Keratinocyte (primary cell): ENCODE data around the gene TSPYL6. TPM values are rescaled to one million over a fixed set of nuclear protein-coding genes. Genes with fewer than 3 reads are reported as not detected.

Source experiments
- DNase-seq: peaks from one replicate; pipeline ENCODE4 v3.0.0-alpha.2; 2011; ENCODE audit warnings: low read depth, missing footprints, low spot score
- FAIRE-seq: peaks from 2 replicates; lab custom pipeline; 2011; peaks lifted over from hg19 to GRCh38; lab: Jason Lieb, UNC
- H2AFZ ChIP-seq: 2 replicates; pipeline ENCODE4 v1.6.0; 2012; ENCODE audit warnings: low read length, control low read depth, inconsistent platforms; ENCODE audit not compliant: control insufficient read depth
- H3K27ac ChIP-seq: 2 replicates; pipeline ENCODE4 v1.5.1; 2011; ENCODE audit warnings: low read length; ENCODE audit not compliant: control insufficient read depth, insufficient read depth
- H3K27me3 ChIP-seq: 3 replicates; pipeline ENCODE4 v1.6.0; 2011; ENCODE audit warnings: low read length; ENCODE audit not compliant: control insufficient read depth, insufficient read depth; ENCODE audit errors: extremely low read depth
- H3K36me3 ChIP-seq, 2 experiments: 2 replicates in 1 of 2; 3 replicates in 1 of 2; pipeline ENCODE4 v1.5.1; 2011; ENCODE audit warnings: low read length in 2 of 2, mild to moderate bottlenecking in 1 of 2; ENCODE audit not compliant: control insufficient read depth in 2 of 2, insufficient read depth in 2 of 2; ENCODE audit errors: extremely low read depth in 1 of 2
- H3K4me1 ChIP-seq: 3 replicates; pipeline ENCODE4 v1.5.1; 2011; ENCODE audit warnings: low read length; ENCODE audit not compliant: control insufficient read depth, insufficient read depth; ENCODE audit errors: extremely low read depth
- H3K4me2 ChIP-seq: 3 replicates; pipeline ENCODE4 v1.6.0; 2011; ENCODE audit warnings: low read depth, low read length; ENCODE audit not compliant: control insufficient read depth, insufficient read depth; ENCODE audit errors: extremely low read depth
- H3K4me3 ChIP-seq, 3 experiments: fragments of 200-600 bp in 1 of 3; sonication (generic) in 1 of 3; 2 replicates in 2 of 3; 3 replicates in 1 of 3; pipeline ENCODE4 v1.5.1; 2011 to 2016; ENCODE audit warnings: low read length in 3 of 3, mild to moderate bottlenecking in 3 of 3, control low read depth in 2 of 3, inconsistent platforms in 1 of 3, low read depth in 1 of 3, mixed read lengths in 1 of 3, mixed run types in 1 of 3, moderate library complexity in 1 of 3; ENCODE audit not compliant: control insufficient read depth in 2 of 3, insufficient read depth in 2 of 3; ENCODE audit errors: extremely low read depth in 1 of 3
- H3K79me2 ChIP-seq: 2 replicates; pipeline ENCODE4 v1.6.0; 2012; ENCODE audit warnings: low read length; ENCODE audit not compliant: control insufficient read depth, insufficient read depth
- H3K9ac ChIP-seq: 3 replicates; pipeline ENCODE4 v1.6.0; 2011; ENCODE audit warnings: low read length; ENCODE audit not compliant: control insufficient read depth, insufficient read depth; ENCODE audit errors: extremely low read depth
- H3K9me1 ChIP-seq: 3 replicates; pipeline ENCODE4 v1.6.0; 2011; ENCODE audit warnings: low read length; ENCODE audit not compliant: control insufficient read depth, insufficient read depth; ENCODE audit errors: extremely low read depth
- H3K9me3 ChIP-seq: 2 replicates; pipeline ENCODE4 v1.5.1; 2012; ENCODE audit warnings: low read depth, low read length; ENCODE audit not compliant: control insufficient read depth
- H4K20me1 ChIP-seq: 3 replicates; pipeline ENCODE4 v1.6.0; 2011; ENCODE audit warnings: low read length; ENCODE audit not compliant: control insufficient read depth, insufficient read depth; ENCODE audit errors: extremely low read depth
- EZH2 ChIP-seq: IDR thresholded peaks from one replicate; pipeline ENCODE4 v1.6.1; 2012; ENCODE audit warnings: inconsistent platforms, mild to moderate bottlenecking, low read length, moderate library complexity
- dilution Hi-C: fragments of 300-500 bp; cut with MboI; formaldehyde crosslinking; loops from one replicate; pipeline ENCODE4 v1.7.0; 2020; ENCODE audit warnings: low sequenced_read_pairs; ENCODE audit not compliant: extremely low pct_ligation_motif_present
- polyA plus RNA-seq, 5 experiments: library from polyadenylated mRNA; depleted of rRNA in 3 of 5; stranded (reverse) in 3 of 5; stranded (forward) in 1 of 5; unstranded in 1 of 5; fragments of >200 nt; gene quantifications; 1 replicate in 1 of 5; 2 replicates in 3 of 5; 3 replicates in 1 of 5; pipeline versions ENCODE4 v1.2.1 to v1.2.3, GENCODE V29; 2011 to 2012; ENCODE audit warnings: missing spikeins in 2 of 5, low read depth in 1 of 5, low replicate concordance in 1 of 5
- TF ChIP-seq, protein P1 (sequence below), 3 experiments: IDR thresholded peaks in 1 of 3; conservative IDR thresholded peaks in 1 of 3; optimal IDR thresholded peaks in 1 of 3; 2 replicates in 2 of 3; 3 replicates in 1 of 3; pipeline versions ENCODE3 to v1.5.1; 2011; ENCODE audit warnings: low read length in 3 of 3, mild to moderate bottlenecking in 3 of 3, moderate library complexity in 2 of 3, control low read depth in 1 of 3, inconsistent platforms in 1 of 3; ENCODE audit not compliant: insufficient read depth in 2 of 3; ENCODE audit errors: extremely low read depth in 1 of 3

TSPYL6 gene
- polyA plus RNA-seq, 1 donor (not counting 4 experiments of a cell fraction or from before 2014, with no cell fraction given) = not detected

DNA sequence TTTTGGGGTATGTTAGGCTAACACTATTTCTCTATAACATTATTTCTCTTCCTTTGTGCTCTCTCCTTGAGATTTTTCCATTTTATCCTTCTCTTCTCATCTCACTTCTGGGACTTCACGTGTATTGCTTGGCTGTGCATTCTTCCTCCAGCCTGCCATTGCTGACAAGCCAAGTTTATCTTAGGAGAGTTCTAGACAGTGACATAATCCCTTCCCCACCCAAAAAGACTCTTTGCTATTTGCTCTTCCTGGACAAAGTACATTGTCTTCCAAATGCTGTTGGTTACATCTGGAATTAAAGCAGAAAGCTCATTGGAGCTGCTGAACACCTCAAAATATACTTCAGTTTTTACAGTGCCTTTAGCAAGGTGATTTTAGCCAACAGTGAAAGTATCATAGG is 8.9 kb downstream of the TSPYL6 start:
- FAIRE-seq = no peak
- dilution Hi-C loops = no loop called here
- H3K9ac ChIP-seq = no peak overlapping the region

DNA sequence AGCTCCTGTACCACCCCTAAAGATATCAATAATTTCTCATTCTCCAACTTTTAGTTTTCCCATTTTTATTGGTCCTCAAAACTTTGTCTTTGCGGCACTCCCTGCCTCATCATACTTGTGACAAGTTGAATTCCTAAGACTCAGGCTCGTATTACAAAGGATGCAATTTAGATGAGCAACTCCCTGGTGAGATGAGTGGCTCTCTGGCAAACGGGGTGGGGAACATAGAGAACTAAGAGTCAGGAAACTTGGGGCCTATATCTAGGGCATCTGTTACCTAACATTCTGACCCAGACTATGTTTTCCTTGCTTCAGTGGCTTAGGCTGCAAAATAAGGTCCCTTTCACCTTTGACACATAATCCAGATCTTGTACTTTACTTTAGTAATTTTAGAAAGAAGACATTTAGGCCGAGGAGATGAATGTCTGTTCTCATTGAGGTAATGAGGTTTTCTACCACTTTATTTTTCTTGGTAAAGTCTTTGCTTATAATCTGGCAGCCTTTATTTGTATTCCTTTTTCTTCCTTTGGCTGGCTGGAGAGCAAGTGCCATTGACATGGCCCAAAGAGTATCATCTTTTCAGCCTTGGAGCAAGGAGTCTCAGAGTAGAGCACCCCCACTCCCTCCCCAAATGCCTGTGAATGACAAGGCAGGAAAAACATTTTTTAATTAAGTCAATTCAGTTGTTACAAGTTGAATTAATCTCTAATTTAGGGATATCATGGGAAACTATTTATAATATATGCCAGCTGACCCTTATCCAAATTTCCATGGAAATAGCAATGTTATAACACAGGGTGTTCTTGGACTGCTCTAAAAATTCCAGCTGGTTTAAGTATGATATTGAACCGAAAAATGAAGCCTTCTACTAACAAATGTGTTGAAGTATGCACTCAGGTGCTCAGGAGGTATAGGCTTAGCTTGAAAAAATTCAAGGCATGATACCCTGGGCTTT is 15.2 kb downstream of the TSPYL6 start:
- no peaks in the 10 kb centered on the region for H3K36me3 ChIP-seq
- no peak for TF ChIP-seq EZH2
- TF ChIP-seq, protein P1, sequence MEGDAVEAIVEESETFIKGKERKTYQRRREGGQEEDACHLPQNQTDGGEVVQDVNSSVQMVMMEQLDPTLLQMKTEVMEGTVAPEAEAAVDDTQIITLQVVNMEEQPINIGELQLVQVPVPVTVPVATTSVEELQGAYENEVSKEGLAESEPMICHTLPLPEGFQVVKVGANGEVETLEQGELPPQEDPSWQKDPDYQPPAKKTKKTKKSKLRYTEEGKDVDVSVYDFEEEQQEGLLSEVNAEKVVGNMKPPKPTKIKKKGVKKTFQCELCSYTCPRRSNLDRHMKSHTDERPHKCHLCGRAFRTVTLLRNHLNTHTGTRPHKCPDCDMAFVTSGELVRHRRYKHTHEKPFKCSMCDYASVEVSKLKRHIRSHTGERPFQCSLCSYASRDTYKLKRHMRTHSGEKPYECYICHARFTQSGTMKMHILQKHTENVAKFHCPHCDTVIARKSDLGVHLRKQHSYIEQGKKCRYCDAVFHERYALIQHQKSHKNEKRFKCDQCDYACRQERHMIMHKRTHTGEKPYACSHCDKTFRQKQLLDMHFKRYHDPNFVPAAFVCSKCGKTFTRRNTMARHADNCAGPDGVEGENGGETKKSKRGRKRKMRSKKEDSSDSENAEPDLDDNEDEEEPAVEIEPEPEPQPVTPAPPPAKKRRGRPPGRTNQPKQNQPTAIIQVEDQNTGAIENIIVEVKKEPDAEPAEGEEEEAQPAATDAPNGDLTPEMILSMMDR (optimal IDR thresholded peaks at IDR 0.05 in 1 of 3, IDR thresholded peaks at IDR 0.05 in 1 of 3, conservative IDR thresholded peaks at IDR 0.05 in 1 of 3; ENCODE audit: extremely low read depth in 1 of 3, insufficient read depth in 2 of 3, low read length in 3 of 3) = no peak
- H3K27ac ChIP-seq = no peak overlapping the region
- H4K20me1 ChIP-seq = no peaks in the 10 kb centered on the region
- H3K4me2 ChIP-seq = no peak overlapping the region
- no peak overlapping the region for H3K4me3 ChIP-seq
- H3K9me3 ChIP-seq = no peaks in the 10 kb centered on the region
- H3K4me1 ChIP-seq = no peaks in the 10 kb centered on the region
- dilution Hi-C loops = no loop called here
- H3K9ac ChIP-seq = no peak overlapping the region
- DNase-seq = no peak
- no peaks in the 10 kb centered on the region for H3K79me2 ChIP-seq
- no peaks in the 10 kb centered on the region for H3K27me3 ChIP-seq
- H2AFZ ChIP-seq = no peak overlapping the region
- no peaks in the 10 kb centered on the region for H3K9me1 ChIP-seq
- FAIRE-seq = no peak

More for the DNA sequence above, 8.9 kb downstream of the TSPYL6 start:
- Histone ChIP-seq H4K20me1 (no peaks in the 10 kb centered on the region), H3K9me3 (no peaks in the 10 kb centered on the region), H3K9me1 (no peaks in the 10 kb centered on the region), H2AFZ (no peak overlapping the region), H3K27me3 (no peaks in the 10 kb centered on the region), H3K4me2 (no peak overlapping the region), H3K4me3 (no peak overlapping the region), H3K36me3 (no peaks in the 10 kb centered on the region), H3K27ac (no peak overlapping the region), H3K4me1 (no peaks in the 10 kb centered on the region), H3K79me2 (no peaks in the 10 kb centered on the region)
- TF ChIP-seq, protein P1 (optimal IDR thresholded peaks at IDR 0.05 in 1 of 3, IDR thresholded peaks at IDR 0.05 in 1 of 3, conservative IDR thresholded peaks at IDR 0.05 in 1 of 3; ENCODE audit: extremely low read depth in 1 of 3, insufficient read depth in 2 of 3, low read length in 3 of 3) = no peak
- TF ChIP-seq EZH2 = no peak
- DNase-seq = no peak
